GM18502 (cell line): ENCODE measurements around the gene PLCB1.

ENCODE experiments used
- ATAC-seq: cut with Tn5 transposase; IDR thresholded peaks from one replicate; pipeline ENCODE4 v1.9.1; 2021; ENCODE audit warnings: mild to moderate bottlenecking; ENCODE audit not compliant: unreplicated experiment, poor library complexity

The PLCB1 gene

DNA sequence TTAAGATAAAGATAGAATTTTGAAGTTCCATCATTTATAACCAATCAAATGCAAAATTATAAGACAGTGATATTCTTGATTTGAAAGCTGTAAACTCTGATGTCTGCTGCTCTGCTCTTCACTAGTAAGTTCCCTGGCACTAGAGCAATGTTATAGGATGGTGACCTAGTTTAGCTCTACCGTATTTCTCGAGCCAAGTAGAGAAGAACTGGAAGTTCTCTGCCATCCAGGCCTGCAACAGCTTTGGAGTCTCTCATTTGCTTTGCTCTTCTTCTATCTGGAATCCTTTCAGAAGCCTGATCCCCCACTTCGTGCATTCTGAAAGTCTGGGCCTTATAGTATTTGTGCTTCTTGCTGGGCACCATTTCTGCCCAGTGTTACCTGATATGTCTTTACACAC lies 100.3 kb downstream of the PLCB1 start:
- no peak for ATAC-seq

DNA sequence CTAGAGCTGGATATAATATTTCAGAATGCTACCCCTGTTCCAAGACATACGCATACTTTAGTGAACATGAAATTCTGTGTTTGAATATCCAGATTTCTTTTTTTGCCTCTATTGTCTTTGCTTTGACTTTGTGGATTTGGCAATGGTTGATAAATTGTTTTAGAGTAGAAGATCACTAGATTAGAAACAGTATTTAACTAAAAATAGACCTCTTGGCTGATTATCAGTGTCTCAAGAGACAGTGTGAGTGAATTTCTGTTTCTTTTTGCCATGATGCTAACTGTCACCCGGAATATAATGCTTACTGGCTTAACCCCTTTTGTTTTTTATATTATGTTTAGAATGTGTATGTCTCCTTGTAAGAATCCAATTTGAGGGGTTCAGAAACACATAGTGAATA lies 102.5 kb downstream of the PLCB1 start:
- no peak for ATAC-seq

GRCh38 chr20:8242066-8242465 lies 110.0 kb downstream of the PLCB1 start:
- no peak for ATAC-seq

GRCh38 chr20:8242827-8243724 lies 111.0 kb downstream of the PLCB1 start:
- ATAC-seq = no peak

DNA sequence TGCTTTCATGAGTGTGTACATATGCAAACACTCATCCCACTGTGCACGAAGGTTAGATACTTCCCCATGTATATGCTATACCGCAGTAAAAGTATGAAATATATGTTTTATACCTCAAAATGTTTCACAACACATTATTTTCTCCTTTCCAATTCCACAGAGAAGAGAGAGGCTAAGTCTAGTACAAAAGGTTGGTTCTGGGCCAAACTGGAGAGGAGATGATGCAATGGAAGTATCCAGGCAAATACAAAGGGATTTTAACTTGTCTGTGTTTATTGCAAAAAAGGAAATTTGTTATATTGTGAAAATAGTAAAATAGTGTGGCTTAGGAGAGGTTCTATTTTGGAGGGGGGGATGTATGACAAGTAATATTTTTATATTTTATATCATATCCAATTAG lies 112.6 kb downstream of the PLCB1 start:
- ATAC-seq = no peak

GRCh38 chr20:8246153-8246552 lies 114.1 kb downstream of the PLCB1 start:
- ATAC-seq = no peak

GRCh38 chr20:8246716-8247115 lies 114.7 kb downstream of the PLCB1 start:
- ATAC-seq = no peak

GRCh38 chr20:8248051-8248450 lies 116.0 kb downstream of the PLCB1 start:
- ATAC-seq = no peak

- no peak for ATAC-seq
Measured at GRCh38 chr20:8249634-8250033, 117.6 kb downstream of the PLCB1 start.

DNA sequence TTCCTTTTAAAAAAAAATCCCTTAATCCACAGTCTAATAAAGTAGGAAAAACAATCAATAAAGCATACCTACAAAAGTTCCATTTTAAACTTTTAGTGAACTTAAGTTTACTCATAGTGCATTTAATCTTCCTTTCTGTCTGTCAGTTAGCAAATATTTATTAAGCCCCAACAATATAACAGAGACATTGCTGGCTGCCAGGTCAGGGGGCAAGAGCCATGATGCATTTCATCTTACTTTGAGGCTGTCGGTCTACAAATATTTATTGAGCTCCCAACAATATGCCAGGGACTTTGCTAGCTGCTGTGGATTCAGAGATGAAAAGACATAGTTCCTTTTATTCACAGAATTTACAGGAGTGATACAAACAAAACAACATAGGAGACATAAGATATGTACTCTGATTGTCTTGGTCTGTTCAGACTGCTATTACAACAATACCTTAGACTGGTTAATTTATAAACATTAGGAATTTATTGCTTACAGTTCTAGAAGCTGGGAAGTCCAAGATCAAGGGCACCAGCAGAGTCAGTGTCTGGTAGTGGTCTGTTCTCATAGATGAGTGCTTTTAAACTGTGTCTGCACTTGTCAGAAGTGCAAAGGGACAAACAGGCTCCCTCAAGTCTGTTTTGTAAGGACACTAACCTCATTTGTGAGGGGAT lies 118.6 kb downstream of the PLCB1 start:
- no peak for ATAC-seq

DNA sequence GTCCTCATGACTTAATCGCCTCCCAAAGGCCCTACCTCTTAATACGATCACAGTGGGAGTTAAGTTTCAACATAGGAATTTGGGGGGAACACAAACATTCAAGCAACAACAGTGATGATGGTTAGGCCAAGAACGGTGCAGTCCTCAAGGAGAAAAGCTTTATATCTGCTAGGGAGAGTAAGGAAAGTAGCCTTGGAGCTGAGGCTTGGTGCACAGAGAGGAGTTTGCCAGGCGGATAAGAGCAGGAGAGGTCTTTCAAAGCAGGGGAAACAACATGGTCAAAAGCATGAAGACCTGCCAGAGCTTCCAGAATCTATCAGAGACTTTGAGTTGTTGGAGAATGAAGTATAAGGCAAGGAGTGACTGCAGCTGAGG lies 119.1 kb downstream of the PLCB1 start:
- ATAC-seq = no peak

DNA sequence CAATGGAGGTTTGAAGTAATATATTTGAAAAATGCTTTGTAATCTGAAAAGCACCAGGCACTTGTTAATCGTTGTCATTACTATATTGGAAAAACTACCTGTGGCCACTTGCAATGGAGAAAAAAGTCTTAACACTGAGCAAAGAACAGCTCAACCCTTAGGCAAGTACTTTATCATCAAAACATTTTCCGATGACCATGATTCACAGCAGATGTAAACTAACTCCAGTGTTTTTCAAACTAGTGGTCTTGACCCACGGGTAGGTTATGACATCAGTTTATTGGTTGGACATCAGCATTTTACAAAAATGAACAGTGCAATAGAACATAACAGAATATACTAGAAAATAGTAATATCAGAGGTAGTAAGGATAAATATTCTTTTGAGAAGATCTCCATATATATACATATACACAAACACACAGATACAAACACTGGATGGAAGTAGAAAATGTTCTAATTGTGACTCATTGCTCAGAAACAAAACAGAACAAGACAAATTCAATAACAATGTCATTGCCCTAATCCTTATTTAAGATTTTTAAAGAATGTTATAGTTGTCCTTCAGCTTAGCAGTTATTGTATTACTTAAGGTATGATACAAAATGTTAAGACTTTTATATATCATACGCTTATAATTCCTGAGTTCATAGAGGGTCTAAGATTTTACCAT lies 123.0 kb downstream of the PLCB1 start:
- ATAC-seq = no peak

- ATAC-seq = no peak
Measured at GRCh38 chr20:8255945-8256632, 124.0 kb downstream of the PLCB1 start.

DNA sequence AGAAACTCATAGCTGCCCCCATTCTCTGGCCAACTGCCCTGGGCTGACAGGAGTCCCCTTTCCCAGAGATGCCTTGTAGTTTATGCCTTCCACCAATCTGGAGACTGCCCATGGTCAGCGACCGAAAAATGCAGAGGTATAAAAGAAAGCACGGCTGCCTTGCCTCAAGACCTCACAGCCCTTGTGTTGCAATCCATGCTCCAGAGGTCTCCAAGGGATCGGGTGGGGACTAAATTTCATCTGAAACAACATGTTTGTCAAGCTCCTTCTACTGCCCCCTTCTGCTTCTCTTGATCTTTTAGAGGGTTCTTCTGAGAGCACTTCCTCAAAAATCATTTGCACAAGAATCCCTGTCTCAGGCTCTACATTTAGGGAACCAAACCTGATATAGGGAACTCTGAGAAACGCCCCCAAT lies 128.8 kb downstream of the PLCB1 start:
- no peak for ATAC-seq

- no peak for ATAC-seq
Measured at GRCh38 chr20:8262721-8263120, 130.7 kb downstream of the PLCB1 start.

DNA sequence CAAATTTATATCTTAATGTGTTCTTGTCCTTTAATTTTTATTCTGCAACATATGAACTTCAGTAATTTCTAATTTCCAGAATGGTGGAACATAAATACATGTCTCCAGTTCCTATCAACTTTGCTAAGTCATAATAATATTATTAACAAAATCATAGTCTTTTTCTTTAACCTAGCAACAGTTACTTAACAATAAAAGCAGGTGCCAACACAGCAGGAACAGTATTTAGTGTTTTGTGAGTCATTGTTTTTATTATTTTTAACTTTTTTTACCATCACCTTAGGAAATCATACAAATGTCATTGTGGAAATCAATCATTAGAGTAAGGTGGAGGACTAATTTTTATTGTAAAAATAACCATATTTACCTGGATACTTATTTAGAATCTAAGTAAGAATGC lies 133.5 kb downstream of the PLCB1 start:
- no peak for ATAC-seq

DNA sequence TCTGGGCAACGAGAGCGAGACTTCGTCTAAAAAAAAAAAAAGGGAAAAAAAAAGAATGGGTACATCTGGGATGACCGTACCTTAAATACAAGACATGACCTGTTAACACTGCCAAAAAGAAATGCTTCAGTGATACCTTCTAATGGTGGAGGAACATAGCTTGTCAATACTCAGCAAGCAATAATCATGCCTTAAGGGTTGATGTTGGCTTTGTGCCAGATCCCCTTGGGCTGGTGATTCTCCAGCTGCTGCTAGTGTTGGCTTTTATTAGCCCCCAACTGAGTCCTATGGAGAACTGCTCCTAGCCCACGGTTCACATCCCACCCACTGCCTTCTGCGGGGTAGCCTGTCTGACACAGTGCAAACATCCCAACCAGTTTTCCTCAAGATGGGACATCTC lies 134.9 kb downstream of the PLCB1 start:
- no peak for ATAC-seq

GRCh38 chr20:8271727-8272126 lies 139.7 kb downstream of the PLCB1 start:
- no peak for ATAC-seq

DNA sequence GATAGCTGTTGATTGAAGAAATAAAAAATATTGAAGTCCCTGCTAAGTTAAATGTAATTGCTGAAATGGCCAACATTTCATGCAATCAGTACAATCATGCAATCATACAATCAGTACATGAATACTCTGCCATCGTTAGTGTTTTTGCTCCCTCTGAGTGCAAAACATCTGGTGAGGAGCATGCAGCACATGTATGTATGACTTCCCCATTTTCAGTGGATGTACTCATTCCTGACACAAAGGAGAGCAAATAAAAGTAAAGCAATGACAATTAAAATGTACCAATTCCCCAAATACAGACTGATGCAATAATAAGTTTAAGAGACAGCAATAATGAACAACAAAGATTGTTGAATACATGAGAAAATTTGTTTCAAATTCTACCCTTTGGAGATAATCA lies 140.7 kb downstream of the PLCB1 start:
- ATAC-seq = no peak

- ATAC-seq = no peak
Measured at GRCh38 chr20:8284902-8285301, 152.8 kb downstream of the PLCB1 start.

DNA sequence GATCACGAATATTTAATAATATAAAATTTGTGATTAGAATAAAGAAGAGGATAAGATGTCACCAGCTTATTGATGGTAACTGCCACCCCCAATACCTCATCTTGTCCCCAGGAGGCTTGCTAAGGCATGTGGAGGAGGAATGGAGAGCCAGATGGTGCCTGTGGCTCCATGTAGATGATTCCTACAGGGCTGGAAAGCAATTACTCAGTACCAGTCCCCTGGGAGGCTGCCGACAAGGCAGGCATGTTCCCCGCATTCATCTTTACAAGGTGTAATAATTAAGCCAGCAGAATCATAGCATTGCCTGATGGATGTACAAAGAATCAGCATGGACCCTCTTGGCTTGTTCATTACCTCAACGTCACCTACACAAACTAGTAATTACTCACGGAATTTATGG lies 155.3 kb downstream of the PLCB1 start:
- no peak for ATAC-seq
